ENCODE data around the gene GPR61.

GPR61 gene

DNA sequence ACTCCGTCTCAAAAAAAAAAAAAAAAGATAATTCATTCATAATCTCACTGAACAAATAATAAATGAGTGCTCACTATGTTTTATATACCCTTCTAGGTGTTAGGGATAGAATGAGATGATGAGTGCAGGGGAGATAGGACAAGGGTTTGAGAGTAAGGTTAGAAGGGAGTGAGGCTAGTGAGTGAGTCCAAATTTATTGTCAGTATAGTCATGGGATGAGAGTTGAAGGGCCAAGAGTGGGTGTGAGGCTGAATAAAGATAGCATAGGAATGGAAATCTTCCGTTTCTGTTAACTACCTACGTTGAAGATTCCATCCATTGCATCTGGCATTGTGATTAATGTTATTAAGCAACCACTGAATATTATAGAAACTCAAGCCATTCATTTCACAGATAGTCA is 25.6 kb downstream of the GPR61 start:
- no peak for DNase-seq (ENCODE audit: low read depth in 1 of 2, low spot score in 1 of 2)
- H3K27ac ChIP-seq (replicated peaks): no peak overlapping the region
- H3K27me3 ChIP-seq (ENCODE audit: insufficient read depth, poor library complexity, severe bottlenecking): no peaks in the 10 kb centered on the region
- TF ChIP-seq, protein P1, sequence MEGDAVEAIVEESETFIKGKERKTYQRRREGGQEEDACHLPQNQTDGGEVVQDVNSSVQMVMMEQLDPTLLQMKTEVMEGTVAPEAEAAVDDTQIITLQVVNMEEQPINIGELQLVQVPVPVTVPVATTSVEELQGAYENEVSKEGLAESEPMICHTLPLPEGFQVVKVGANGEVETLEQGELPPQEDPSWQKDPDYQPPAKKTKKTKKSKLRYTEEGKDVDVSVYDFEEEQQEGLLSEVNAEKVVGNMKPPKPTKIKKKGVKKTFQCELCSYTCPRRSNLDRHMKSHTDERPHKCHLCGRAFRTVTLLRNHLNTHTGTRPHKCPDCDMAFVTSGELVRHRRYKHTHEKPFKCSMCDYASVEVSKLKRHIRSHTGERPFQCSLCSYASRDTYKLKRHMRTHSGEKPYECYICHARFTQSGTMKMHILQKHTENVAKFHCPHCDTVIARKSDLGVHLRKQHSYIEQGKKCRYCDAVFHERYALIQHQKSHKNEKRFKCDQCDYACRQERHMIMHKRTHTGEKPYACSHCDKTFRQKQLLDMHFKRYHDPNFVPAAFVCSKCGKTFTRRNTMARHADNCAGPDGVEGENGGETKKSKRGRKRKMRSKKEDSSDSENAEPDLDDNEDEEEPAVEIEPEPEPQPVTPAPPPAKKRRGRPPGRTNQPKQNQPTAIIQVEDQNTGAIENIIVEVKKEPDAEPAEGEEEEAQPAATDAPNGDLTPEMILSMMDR (IDR thresholded peaks at IDR 0.05; ENCODE audit: insufficient read depth, low read length): no peak
- no peak for TF ChIP-seq POLR2AphosphoS5 (IDR thresholded peaks at IDR 0.05; ENCODE audit: low read depth)
- no peak for TF ChIP-seq GABPA (IDR thresholded peaks at IDR 0.05; ENCODE audit: low read depth)
- no peak for TF ChIP-seq SPI1 (IDR thresholded peaks at IDR 0.05; ENCODE audit: borderline replicate concordance, low read depth)
- TF ChIP-seq, protein P2, sequence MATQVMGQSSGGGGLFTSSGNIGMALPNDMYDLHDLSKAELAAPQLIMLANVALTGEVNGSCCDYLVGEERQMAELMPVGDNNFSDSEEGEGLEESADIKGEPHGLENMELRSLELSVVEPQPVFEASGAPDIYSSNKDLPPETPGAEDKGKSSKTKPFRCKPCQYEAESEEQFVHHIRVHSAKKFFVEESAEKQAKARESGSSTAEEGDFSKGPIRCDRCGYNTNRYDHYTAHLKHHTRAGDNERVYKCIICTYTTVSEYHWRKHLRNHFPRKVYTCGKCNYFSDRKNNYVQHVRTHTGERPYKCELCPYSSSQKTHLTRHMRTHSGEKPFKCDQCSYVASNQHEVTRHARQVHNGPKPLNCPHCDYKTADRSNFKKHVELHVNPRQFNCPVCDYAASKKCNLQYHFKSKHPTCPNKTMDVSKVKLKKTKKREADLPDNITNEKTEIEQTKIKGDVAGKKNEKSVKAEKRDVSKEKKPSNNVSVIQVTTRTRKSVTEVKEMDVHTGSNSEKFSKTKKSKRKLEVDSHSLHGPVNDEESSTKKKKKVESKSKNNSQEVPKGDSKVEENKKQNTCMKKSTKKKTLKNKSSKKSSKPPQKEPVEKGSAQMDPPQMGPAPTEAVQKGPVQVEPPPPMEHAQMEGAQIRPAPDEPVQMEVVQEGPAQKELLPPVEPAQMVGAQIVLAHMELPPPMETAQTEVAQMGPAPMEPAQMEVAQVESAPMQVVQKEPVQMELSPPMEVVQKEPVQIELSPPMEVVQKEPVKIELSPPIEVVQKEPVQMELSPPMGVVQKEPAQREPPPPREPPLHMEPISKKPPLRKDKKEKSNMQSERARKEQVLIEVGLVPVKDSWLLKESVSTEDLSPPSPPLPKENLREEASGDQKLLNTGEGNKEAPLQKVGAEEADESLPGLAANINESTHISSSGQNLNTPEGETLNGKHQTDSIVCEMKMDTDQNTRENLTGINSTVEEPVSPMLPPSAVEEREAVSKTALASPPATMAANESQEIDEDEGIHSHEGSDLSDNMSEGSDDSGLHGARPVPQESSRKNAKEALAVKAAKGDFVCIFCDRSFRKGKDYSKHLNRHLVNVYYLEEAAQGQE (IDR thresholded peaks at IDR 0.05; ENCODE audit: insufficient replicate concordance, low read depth): no peak
- no peak overlapping the region for H3K4me3 ChIP-seq (replicated peaks; ENCODE audit: insufficient read depth, low read length)

DNA sequence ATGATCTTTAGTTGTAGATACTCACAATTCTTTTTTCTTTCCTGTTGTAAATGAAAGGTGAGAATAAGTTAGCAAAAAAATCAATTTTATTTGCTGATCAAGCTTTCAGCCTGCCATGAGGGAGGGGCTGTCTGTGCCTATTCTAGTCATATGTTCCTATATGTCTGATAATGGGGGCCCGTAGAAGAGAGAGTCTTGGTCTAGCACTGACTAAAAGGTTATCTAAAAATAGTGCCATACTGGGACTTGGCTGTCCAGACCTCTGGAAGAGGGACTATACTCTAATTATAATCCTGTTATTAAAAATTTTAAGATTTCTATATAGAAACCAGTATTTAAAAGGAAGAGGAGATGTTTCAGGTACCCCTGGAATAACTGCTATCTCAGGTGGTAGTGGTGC is 27.3 kb downstream of the GPR61 start:
- H3K27me3 ChIP-seq (ENCODE audit: insufficient read depth, poor library complexity, severe bottlenecking): no peaks in the 10 kb centered on the region
- DNase-seq (ENCODE audit: low read depth in 1 of 2, low spot score in 1 of 2): no peak
- no peak overlapping the region for H3K4me3 ChIP-seq (replicated peaks; ENCODE audit: insufficient read depth, low read length)
- TF ChIP-seq, protein P2 (IDR thresholded peaks at IDR 0.05; ENCODE audit: insufficient replicate concordance, low read depth): no peak
- TF ChIP-seq, protein P1 (IDR thresholded peaks at IDR 0.05; ENCODE audit: insufficient read depth, low read length): no peak
- no peak for TF ChIP-seq POLR2AphosphoS5 (IDR thresholded peaks at IDR 0.05; ENCODE audit: low read depth)
- no peak for TF ChIP-seq SPI1 (IDR thresholded peaks at IDR 0.05; ENCODE audit: borderline replicate concordance, low read depth)
- TF ChIP-seq GABPA (IDR thresholded peaks at IDR 0.05; ENCODE audit: low read depth): no peak
- H3K27ac ChIP-seq (replicated peaks): no peak overlapping the region

DNA sequence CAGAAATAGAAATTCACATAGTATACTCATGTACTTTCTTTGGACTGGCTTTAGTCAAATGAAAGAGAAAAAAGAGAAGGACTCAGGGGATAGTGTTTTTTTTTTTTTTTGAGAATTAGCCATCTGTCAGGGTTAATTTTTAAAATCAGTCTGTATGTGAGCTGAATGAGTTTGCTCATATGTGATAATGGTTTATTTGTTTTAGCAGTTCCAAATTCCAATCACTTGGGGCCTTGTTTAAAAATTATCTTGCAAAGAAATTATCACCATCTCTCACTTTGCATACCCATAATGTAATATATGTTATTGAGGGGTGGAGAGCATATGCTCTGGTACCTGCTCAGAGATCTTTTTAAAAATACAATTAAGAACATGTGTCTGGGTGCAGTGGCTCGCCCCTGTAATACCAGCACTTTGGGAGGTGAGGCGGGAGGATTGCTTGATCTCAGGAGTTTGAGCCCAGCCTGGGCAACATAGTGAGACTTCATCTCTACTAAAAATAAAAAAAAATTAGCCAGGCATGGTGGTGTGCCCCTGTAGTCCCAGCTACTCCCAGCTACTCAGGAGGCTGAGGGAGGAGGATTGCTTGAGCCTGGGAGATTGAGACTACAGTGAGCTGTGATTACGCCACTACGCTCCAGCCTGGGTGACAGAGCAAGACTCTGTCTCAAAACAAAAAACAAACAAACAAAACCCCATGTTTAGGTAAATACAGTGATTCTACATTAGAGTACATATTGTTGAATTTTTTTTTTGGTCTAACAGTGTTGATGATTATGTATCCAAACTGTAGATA is 28.4 kb downstream of the GPR61 start:
- no peak overlapping the region for H3K4me3 ChIP-seq (replicated peaks; ENCODE audit: insufficient read depth, low read length)
- no peaks in the 10 kb centered on the region for H3K27me3 ChIP-seq (ENCODE audit: insufficient read depth, poor library complexity, severe bottlenecking)
- no peak overlapping the region for H3K27ac ChIP-seq (replicated peaks)
- TF ChIP-seq GABPA (IDR thresholded peaks at IDR 0.05; ENCODE audit: low read depth) (no peak), SPI1 (IDR thresholded peaks at IDR 0.05; ENCODE audit: borderline replicate concordance, low read depth) (no peak), POLR2AphosphoS5 (IDR thresholded peaks at IDR 0.05; ENCODE audit: low read depth) (no peak)
- TF ChIP-seq, protein P2 (IDR thresholded peaks at IDR 0.05; ENCODE audit: insufficient replicate concordance, low read depth): no peak
- TF ChIP-seq, protein P1 (IDR thresholded peaks at IDR 0.05; ENCODE audit: insufficient read depth, low read length): no peak
- DNase-seq (ENCODE audit: low read depth in 1 of 2, low spot score in 1 of 2): no peak

All from HL-60 (cell line).